ENCODE measurements around the gene TSPAN17.
"Not testable (repeated sequence)": the region's sequence is repeated elsewhere in the genome, so short reads cannot be mapped to it uniquely, and the experiment has no call there.

TSPAN17 gene

DNA sequence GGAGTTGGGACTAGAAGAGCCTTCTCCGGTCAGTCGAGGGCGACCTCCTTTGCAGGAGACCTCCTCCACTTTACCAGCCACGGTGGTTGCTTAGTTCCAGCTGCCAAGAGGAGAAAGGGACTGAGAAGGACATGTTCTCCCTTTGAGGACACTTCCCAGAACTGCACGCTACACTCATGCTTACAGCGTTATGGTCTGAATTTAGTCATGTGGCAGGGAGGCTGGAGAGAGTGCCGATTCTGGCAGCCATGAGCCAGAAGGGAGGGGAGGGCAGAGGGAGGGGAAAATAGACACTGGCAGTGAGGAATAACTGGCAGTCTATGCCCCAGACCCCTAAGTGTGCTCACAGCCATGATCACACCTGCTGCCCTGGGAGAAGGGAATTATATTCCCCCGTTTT is 47.8 kb downstream of the TSPAN17 start:
- TF ChIP-seq, protein P1, sequence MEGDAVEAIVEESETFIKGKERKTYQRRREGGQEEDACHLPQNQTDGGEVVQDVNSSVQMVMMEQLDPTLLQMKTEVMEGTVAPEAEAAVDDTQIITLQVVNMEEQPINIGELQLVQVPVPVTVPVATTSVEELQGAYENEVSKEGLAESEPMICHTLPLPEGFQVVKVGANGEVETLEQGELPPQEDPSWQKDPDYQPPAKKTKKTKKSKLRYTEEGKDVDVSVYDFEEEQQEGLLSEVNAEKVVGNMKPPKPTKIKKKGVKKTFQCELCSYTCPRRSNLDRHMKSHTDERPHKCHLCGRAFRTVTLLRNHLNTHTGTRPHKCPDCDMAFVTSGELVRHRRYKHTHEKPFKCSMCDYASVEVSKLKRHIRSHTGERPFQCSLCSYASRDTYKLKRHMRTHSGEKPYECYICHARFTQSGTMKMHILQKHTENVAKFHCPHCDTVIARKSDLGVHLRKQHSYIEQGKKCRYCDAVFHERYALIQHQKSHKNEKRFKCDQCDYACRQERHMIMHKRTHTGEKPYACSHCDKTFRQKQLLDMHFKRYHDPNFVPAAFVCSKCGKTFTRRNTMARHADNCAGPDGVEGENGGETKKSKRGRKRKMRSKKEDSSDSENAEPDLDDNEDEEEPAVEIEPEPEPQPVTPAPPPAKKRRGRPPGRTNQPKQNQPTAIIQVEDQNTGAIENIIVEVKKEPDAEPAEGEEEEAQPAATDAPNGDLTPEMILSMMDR (IDR thresholded peaks at IDR 0.05; ENCODE audit: low read length, missing control alignments), result no peak
- DNase-seq (ENCODE audit: low read depth), result no peak
- H3K4me3 ChIP-seq (replicated peaks; ENCODE audit: low read depth, low read length), result no peak overlapping the region

DNA sequence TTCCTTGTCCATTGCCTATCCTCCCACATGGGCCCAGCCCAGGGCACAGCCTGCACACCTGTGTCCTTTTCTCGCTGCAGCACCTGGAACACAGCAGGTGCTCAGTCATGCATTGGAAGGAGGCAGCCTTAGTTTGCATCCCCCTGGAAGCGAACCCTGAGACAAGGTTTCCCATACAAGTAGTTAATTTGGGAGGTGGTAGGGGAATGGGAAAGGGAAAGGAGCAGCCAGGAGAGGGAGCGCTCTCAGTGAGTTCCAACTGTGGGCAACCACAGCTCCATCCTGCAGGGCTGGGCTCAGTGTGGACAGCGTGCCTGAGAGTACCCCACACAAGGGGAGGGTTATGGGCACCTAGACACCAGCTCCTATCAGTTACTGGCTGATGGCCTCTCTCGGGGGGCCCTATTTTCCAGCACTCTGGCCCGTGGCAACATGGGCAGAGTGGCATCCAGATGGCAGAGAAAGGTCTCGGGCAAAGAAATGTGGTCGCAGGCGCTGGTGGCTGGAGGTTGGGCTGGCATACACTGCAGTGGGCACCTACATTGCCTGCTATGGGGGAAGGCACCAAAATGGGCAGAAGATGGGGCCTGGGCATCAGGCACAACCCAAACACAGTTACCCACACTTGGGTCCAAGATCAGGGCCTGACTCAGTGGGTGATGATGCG is 50.1 kb downstream of the TSPAN17 start:
- no peak overlapping the region for H3K4me3 ChIP-seq (replicated peaks; ENCODE audit: low read depth, low read length)
- TF ChIP-seq, protein P1 (IDR thresholded peaks at IDR 0.05; ENCODE audit: low read length, missing control alignments), result no peak
- no peak for DNase-seq (ENCODE audit: low read depth)

DNA sequence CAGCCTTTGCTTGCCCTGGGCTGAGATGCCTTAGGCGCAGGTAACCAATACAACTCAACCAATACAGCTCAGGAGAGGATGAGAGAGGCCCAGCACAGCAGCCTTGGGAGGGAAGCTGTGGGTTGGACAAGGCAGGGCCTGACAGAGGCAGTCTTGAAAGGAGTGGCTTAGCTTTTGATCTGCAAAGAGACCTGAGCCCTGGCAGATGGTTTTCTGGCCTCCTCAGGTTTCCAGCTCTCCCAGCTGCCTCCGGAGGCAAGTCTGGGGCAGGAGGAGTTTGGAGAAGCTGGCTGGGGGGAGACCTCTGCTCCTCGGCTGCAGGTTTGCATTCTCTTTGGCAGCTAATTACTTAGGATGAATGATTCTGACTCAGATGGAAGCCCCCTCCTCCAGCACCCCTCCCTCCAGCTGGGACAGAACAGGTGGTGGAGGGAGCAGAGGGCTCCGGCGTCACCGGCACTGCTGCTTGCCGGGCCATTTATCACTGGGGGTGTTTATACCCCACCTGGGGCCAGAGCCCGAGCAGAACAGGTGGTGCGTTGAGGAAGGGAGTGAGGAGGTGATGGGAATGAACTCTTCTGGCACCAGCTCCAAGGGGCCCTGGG is 50.8 kb downstream of the TSPAN17 start:
- TF ChIP-seq, protein P1 (IDR thresholded peaks at IDR 0.05; ENCODE audit: low read length, missing control alignments), result no peak
- no peak for DNase-seq (ENCODE audit: low read depth)
- H3K4me3 ChIP-seq (replicated peaks; ENCODE audit: low read depth, low read length), result no peak overlapping the region

DNA sequence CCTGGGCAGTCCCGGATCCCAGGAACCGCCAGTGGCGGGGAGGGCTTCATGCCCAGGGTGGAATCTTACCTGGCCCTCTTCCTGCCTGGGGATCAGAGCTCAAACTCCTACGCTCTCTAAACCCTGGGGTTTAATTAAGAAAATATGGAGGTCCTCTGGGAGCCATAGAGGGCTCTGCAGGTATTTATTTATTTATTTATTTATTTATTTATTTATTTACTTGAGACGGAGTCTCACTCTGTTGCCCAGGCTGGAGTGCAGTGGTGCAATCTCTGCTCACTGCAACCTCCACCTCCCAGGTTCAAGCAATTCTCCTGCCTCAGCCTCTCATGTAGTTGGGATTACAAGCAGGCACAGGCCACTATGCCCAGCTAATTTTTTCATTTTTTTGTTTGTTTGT is 52.2 kb downstream of the TSPAN17 start:
- not testable (repeated sequence) for H3K4me3 ChIP-seq (replicated peaks; ENCODE audit: low read depth, low read length); DNase-seq (ENCODE audit: low read depth)

DNA sequence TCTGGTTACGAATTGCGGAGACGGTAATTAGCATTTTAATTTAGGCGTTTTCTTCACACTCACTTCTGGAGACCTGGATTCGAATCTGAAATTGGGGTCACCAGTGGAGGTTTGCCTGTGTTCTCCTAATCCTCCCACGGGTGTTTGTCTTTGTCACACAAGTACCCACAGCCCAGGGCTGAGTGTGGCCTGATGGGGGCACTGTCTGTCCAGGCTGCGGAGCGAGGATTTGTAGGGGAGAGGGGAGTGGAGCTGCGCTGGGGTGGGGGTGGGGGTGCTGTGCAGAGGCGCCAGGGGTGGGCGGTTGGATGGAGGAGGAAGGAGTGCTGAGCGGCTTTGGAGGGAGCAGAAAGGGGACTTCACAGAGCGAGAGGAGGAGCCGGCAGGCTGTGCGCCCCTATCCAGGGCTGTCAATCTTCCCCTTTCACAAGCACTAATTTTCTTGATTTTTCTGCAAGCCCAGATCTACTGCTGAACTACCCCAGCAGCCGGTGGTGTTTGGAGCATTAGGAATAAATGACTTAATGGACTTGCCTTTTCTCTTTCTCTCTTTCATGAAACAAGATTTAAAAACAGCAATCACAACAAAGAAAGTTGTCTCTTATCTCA is 53.1 kb downstream of the TSPAN17 start:
- H3K4me3 ChIP-seq (replicated peaks; ENCODE audit: low read depth, low read length), result no peak overlapping the region
- peak; percentile 11 for DNase-seq (ENCODE audit: low read depth)
- TF ChIP-seq, protein P1 (IDR thresholded peaks at IDR 0.05; ENCODE audit: low read length, missing control alignments), result peak; percentile 37

DNA sequence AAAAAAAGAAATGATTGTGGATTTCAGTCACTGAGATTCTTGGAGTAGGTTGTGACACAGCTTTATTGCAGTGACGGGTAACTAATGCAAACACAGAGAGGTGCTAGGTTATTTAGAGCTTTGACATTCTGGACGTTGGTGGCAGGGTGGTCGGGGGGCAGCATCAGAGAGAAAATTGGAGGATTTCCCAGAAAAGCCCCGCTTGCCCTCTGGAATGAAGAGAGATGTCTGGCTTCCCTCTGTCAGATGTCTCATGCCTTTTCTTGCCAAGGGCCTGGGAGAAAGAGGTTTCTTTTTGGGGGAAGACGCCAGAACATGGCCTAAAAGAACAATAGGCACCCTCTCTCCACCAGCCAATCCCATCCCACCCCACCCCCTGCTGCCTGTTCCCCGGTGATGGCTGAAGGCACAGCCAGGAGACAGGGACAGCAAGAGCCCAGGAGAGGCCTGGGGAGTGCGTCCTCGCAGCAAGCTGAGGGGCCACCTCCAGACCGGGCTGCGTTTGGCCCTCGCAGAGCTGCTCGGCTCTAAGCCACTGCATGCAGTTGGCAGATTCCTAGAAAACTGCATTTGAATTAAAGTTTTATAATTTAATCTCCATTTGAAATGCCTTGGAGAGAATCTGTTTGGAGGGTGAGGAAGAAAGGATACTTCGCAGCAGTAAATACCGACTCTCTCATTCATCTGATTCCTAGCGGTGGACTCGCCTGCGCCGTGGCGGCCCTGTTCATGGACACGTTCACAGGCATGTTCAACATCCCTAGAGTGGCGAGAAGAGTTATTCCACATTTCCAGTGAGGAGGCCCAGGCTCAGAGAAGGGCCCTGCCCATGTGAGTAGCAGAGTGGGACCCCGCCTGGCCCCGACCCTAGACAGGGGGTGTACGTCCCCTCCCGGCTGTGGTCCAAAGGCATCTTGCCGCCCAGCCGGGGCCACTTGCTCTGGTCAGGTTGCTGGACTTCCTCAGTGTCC is 55.7 kb downstream of the TSPAN17 start:
- no peak for DNase-seq (ENCODE audit: low read depth)
- TF ChIP-seq, protein P1 (IDR thresholded peaks at IDR 0.05; ENCODE audit: low read length, missing control alignments), result no peak
- H3K4me3 ChIP-seq (replicated peaks; ENCODE audit: low read depth, low read length), result no peak overlapping the region

DNA sequence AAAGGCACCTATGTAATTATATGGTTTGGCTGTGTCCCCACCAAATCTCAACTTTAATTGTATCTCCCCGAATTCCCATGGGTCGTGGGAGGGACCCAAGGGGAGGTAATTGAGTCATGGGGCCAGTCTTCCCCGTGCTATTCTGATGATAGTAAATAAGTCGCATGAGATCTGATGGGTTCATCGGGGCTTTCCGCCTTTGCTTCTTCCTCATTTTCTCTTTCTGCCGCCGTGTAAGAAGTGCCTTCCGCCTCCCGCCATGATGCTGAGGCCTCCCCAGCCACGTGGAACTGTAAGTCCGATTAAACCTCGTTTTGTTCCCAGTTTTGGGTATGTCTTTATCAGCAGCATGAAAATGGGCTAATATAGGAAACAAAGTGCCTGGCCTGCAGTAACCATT is 56.6 kb downstream of the TSPAN17 start:
- TF ChIP-seq, protein P1 (IDR thresholded peaks at IDR 0.05; ENCODE audit: low read length, missing control alignments), result no peak
- H3K4me3 ChIP-seq (replicated peaks; ENCODE audit: low read depth, low read length), result no peak overlapping the region
- no peak for DNase-seq (ENCODE audit: low read depth)
